ENCODE measurements around the gene NFATC1.

The NFATC1 gene

GRCh38 chr18:79578396-79579260 is 182.9 kb downstream of the NFATC1 start:
- DNase-seq: no peak

All from NCI-H345 (cell line).